ENCODE data around the gene GATAD2A.

- TF ChIP-seq POLR2AphosphoS5 (IDR thresholded peaks at IDR 0.05; ENCODE audit: low read depth, low read length) = no peak
- TF ChIP-seq POLR2A (IDR thresholded peaks at IDR 0.05; ENCODE audit: low read depth, low read length) = no peak
- TF ChIP-seq TAF1 (IDR thresholded peaks at IDR 0.05; ENCODE audit: borderline replicate concordance, low read depth, low read length) = no peak
Measured at GRCh38 chr19:19486343-19487076, 81.0 kb downstream of the GATAD2A start.
